HG03439 (cell line): ENCODE measurements around the gene EML4.
"Not testable (repeated sequence)": the region's sequence is repeated elsewhere in the genome, so short reads cannot be mapped to it uniquely, and the experiment has no call there.

Source experiments
- ATAC-seq: cut with Tn5 transposase; IDR thresholded peaks from one replicate; pipeline ENCODE4 v1.9.1; 2021; ENCODE audit warnings: mild to moderate bottlenecking, moderate library complexity; ENCODE audit not compliant: unreplicated experiment

Gene EML4

DNA sequence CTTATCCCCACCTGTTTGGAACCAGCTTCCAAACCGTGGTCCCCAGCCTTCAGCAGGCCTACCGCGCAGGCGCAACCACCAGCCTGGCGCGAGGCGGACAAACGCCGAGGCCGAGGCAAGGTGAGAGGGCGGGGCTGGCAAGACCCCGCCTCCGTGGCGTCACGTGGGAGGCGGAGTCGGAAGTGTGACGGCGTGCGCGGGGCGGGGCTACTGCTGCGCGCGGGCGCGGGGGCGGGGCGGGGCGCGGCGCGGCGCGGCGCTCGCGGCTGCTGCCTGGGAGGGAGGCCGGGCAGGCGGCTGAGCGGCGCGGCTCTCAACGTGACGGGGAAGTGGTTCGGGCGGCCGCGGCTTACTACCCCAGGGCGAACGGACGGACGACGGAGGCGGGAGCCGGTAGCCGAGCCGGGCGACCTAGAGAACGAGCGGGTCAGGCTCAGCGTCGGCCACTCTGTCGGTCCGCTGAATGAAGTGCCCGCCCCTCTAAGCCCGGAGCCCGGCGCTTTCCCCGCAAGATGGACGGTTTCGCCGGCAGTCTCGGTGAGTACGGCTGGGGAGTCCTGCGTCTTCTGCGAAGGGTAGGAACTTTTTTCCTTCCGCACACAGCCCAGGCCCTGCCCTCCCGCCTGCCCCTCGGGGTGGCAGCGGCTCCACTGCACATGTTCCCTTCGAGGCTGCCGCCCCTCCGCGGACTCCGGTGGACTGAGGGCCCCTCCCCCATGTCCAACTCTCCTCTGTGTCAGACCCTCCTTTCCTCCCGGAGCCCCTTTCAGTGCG is at the start of gene EML4:
Gene EML4, plus strand, starts transcription at position 254 of the 774 bp plus-strand sequence. Its CDS starts 259 bp downstream, at position 513.
- peak; percentile 80 for ATAC-seq

DNA sequence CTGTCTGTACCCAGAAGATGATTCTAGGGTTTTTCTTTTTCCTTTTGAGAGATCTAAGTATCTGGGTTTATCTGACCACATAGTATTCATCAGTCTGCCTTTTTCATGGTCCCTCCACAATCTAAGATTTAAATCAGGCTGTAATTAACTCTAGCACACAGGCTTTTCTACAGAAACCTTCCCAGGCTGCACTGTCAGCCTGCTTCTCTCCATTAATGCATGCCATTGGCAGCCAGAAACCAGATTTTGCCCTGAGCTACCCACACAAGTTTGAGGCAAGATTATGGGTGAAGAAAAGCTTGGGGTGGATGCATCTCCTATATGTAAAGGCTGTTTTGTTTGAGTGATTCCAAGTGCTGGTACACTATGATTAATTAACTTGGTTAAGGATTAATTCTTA is 45.7 kb upstream of the EML4 start:
- ATAC-seq, result no peak

DNA sequence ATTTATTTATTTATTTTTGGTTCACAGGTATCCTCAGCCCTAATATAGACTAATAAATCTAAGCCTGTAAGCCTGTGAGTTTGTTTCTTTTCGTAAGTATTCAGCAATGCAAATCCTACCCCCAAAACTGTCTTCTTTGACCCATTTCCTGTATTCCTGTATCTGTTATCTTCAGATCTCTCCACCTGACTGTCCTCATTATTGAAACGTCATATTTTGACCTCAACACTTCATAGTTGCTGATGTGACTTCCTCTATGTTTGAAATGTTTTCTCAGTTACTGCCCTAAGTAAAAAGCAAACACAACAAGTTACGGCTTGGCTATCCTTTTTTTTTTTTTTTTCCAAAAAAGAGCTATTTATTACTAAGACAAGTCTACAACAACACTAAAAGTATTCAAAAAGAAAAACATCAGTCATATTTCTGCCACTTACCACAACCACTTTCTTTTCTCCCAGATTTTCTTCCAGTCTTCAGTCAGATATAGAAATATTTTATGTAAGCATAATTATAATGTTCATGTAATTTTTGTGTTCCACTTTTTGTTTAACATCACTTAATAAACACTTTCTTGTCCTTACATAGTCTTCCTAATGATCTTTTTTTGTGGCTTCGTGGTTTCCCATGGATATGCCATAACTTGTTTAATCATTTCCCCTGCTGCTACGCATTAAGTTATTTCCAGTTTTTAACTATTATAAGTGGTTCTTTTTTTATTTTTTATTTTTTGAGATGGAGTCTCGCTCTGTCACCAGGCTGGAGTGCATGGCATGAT is 45.0 kb upstream of the EML4 start:
- peak; percentile 62 for ATAC-seq

DNA sequence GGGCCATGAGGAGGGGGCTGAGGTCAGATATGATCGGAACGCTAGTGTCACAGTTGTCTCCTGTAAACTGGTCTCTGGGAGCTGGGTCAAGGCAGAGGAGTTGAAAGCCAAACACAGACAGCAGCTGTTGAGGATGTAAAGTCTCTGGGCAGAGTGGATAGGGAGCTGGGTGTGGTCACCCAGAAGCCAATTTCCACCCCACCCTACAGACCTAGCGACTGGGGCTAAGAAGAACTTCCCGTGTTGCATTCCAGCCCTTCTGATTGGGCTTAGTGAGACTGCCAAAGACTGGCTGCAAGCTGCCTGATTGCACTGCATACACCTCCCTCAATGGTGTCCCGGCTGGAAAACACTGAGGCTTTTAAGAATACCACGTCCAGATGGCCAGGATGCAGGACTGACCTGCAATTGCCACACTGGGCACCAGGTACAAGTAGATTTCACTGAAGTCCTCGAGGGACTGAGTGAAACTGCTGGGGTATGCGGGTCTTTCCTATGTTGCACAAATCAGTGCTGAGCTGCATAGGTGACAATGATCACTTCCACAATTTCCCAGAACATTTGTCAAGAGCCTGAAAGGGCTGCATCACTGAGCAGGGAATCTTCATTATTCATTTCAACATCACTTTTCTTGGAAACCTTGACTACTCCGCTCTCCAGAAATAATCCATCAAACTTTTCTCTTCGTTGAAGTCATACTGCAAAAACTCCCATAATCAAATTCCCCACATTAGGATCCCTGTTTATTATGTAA is 43.1 kb upstream of the EML4 start:
- no peak for ATAC-seq

- peak; percentile 3 for ATAC-seq
Measured at GRCh38 chr2:42126873-42127272, 42.3 kb upstream of the EML4 start.

DNA sequence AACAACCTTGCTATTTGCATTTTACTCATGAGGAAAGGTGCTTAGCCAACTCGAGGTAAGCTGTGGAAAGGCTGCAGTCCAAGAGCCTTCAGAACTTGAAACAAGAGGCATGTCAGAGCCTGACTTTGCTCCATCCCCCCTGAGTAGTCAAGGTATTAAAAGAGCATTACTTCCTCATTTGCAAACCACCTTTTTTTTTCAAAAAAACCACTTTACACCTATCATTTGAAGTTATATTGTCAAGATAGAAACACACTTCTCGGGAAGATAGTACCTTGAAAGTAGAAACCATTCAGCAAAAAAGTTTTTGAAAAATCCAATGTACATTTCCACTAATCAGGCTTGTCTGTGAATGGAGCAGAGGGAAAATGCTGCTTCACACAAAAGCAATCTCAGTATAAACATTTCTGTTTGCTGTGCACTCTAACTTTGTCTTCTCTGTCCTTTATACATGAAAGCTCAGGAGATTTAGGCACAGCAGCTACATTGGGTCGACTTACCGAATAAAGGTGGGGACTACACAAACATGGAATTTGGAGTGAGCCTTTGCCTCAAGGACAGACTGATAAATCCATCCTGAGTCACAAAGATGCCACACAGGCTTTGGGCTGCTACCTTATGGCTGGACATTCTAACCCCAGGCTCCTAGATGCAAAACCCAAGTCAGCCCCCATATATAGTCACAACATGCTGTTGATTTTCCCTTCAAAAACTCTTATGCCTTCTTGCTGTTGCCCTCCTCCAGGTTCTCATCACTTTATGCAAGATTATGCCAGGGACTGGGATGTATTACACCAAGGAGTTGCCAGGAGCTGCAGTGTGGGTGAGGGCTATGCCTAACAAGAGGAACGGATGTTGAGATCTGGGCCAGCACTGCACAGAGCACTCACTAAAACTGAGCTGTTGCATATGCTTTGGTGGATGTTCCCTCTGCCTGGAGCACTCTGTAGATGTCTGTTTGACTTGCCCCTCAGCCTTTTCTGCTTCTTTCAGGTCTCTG is 41.4 kb upstream of the EML4 start:
- ATAC-seq, result peak; percentile 57

GRCh38 chr2:42128721-42129486 is 40.2 kb upstream of the EML4 start:
- ATAC-seq, result no peak

DNA sequence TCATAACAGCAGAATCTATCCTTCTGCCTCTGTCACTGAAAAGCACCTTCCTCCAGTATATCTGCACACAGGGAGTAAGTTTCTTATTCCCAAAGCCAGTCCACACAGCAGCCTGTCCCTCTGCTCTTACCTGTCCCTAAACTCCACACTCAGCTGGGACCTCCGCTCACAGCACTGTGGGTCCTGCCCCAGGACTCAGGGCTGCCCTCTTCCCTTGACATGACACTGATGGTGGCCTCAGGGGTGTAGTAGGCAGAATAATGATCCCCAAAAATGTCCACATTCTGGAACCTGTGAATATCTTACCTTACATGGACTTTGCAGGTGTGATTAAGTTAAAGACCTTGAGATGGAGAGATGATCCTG is 39.7 kb upstream of the EML4 start:
- ATAC-seq, result no peak

- ATAC-seq, result no peak
Measured at GRCh38 chr2:42129947-42130346, 39.2 kb upstream of the EML4 start.

DNA sequence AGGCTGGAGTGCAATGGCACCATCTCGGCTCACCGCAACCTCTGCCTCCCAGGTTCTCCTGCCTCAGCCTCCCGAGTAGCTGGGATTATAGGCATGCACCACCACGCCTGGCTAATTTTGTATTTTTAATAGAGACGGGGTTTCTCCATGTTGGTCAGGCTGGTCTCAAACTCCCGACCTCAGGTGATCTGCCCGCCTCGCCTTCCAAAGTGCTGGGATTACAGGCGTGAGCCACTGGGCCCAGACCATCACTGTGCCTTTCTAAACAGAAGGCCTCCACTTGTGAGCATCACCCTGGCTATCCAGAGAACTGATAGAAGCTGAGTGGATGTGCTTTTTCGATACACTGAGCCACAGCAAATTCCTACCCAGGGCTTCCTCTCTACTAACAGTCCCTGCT is 38.3 kb upstream of the EML4 start:
- ATAC-seq, result not testable (repeated sequence)

DNA sequence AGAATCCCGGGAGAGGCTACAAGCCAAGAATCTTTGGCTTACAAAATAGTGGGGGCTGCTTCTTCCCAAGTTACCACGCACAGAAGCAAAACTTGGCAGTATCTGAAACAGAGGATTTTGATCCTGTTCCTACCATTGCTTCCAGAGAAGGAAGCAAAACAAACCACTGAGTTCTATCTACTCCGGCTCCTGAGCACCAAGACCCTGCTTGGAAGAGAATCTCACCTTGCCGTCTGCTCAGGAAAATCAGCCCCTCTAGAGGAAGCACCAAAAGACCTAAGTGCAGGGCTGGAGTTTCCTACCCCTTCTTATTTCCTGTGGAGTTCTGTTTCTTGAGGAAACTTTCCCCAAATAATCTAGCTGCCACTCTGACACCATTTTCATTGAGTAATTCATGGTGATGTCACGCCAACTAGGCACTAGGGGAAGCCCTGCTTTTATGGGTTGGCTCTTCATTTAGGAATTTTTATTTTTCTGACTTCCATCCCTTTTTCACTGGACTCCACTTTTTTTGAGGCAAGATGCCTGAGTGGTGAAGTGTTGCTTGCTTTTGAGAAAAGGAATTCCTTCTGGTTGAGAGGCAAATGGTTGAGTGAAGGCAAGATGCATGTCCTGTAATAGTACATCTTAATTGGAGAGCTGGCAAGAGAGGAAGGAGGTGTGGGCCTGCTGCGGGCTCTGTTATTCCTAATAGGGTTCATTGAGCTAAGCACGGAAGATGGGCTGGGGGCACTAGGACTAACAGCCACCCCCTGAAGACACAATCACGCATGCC is 36.8 kb upstream of the EML4 start:
- no peak for ATAC-seq

GRCh38 chr2:42132966-42133641 is 36.0 kb upstream of the EML4 start:
- peak; percentile 75 for ATAC-seq

DNA sequence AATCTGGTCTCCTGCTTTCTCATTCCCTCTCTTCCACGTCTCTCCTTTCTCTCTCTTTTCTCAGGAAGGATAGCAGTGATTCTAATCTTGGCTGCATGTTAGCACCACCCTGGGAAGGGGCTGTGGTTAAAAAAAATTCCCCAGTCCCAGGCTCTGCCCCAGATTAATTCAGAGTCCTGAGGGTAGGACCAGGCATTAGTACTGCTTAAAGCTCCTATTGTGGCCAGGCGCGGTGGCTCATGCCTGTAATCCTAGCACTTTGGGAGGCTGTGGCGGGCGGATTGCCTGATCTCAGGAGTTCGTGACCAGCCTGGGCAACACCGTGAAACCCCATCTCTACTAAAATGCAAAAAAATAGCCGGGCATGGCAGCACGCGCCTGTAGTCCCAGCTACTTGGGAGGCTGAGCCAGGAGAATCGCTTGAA is 35.4 kb upstream of the EML4 start:
- ATAC-seq, result no peak

- ATAC-seq, result not testable (repeated sequence)
Measured at GRCh38 chr2:42134401-42134932, 34.7 kb upstream of the EML4 start.

DNA sequence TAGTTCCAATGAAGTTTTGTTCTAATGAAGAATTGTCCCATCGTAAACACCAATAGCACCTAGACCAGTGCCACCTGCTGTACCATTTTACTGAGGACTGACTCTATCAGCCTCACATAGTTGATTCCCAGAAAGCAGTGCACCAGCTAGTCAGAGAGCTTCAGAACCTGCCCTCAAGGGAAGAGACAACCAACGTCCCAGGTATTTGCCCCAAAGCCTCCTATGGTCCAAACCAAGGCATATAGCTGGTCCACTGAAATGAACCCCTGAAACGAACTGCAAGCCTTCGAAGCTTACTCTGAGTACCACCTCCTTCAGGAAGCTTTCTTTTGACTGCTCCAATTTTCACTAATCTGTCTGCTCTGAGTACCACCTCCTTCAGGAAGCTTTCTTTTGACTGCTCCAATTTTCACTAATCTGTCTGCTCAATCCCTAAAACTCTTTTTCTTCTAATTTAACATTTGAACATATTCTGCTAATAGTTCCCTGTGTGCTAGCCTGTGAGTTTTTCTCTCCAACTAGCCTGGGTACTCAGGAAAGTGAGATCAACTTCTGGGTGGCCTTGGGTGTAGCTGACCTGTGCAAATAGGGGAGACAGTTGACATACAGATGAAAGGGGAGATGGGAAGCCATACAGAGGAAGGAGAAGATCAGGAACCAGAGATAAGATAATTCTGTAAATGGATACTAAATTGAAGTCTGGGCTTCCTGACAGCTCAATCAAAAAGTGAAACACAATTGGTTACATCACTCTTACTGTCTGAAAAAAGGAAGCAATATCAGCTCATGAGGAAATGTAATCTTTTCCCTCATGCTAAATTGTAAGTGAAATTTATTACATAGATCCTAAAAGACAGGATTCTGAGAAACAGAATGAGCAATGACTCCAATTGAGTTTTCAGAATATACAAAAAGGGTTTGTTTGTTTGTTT is 33.5 kb upstream of the EML4 start:
- no peak for ATAC-seq

- ATAC-seq, result no peak
Measured at GRCh38 chr2:42136782-42137124, 32.4 kb upstream of the EML4 start.
